ENCODE results near the gene TMEM186.
"Not testable (repeated sequence)": the region's sequence is repeated elsewhere in the genome, so short reads cannot be mapped to it uniquely, and the experiment has no call there.

The TMEM186 gene

DNA sequence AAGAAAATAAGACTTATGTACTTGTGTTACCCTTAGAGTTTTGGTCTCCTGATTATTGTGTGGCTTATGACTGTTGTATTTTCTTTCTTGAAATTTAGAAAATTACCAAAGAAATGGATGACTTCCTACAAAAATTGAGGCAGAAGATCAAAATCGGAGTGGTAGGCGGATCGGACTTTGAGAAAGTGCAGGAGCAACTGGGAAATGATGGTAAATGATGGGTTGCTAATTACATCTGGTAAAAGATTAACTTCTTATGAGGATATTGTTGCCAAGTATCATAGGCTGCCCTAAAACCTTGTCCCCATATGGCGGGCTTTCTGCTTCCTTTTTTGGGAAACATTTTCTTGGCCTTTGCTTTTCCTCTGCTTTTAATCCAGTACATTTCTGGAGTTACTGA is 4.3 kb upstream of the TMEM186 start:
- peaks cover 31% of the 10 kb centered on the region for H3K4me1 Mint-ChIP-seq
- CTCF ChIA-PET, result interaction anchor here (1.2 kb wide), 1 partner anchor 15 kb away, joined by 3 read pairs; no protein-coding TSS in a partner anchor
- H3K9me3 Mint-ChIP-seq, result no peaks in the 10 kb centered on the region
- no peak for DNase-seq
- H3K27ac Mint-ChIP-seq, result no peak overlapping the region
- no peak overlapping the region for H3K4me3 Mint-ChIP-seq
- H3K27me3 Mint-ChIP-seq, result no peaks in the 10 kb centered on the region
- H3K36me3 Mint-ChIP-seq, result peaks cover 42% of the 10 kb centered on the region

DNA sequence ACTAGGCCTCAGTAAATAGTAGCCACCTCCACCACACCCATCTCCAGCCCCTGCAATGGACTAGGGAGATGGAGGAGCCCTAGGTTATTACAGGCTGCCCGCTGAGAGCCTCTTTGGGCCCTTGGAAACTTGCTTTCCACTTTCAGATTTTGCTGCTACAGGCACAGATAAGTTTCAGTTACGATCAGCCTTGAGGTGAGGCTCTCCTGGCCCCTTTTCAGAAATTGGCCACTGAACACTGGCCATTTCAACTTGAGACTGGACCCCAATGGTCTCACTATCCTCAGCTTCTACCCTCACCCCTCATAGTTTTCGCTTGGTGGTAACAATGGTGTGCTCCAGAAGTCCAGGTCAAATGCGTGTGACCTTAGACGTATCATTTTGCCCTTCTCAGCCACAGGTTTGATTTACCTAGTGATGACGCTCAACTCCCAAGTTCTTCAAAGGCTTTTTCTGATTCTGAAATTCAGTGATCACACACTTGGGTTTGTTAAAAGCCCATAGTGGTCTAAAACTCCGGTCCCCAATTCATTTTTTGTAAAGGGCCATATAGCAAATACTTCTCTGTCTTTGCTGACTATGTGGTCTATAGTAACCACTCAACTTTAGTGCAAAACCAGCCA is 1.2 kb upstream of the TMEM186 start:
- peak overlapping the region; percentile 96 for H3K4me3 Mint-ChIP-seq
- H3K9me3 Mint-ChIP-seq, result no peaks in the 10 kb centered on the region
- peaks cover 30% of the 10 kb centered on the region for H3K36me3 Mint-ChIP-seq
- DNase-seq, result no peak
- CTCF ChIA-PET, result interaction anchor here (1.0 kb wide), 1 partner anchor 82 kb away, joined by 5 read pairs; no protein-coding TSS in a partner anchor
- peaks cover 46% of the 10 kb centered on the region for H3K4me1 Mint-ChIP-seq
- H3K27me3 Mint-ChIP-seq, result no peaks in the 10 kb centered on the region
- peak overlapping the region; percentile 80 for H3K27ac Mint-ChIP-seq

DNA sequence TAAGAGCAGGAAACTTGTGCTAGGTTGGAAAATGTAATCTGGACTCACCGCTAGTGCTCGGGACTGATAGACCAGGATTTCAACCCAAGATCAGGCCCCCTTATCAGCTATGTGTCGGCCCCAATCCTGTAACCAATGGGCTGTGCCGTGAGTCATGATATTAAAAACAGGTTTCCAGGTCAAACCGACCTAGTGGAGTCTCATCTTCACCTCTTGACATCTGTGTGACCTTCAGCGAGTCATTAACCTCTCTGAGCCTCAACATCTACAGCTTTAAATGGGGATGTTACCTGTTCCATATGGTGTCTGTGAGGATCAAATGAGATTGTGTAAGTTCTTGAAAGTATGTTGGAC is 712 bp upstream of the TMEM186 start:
- Mint-ChIP-seq H3K36me3 (peaks cover 27% of the 10 kb centered on the region), H3K27ac (peak overlapping the region; percentile 80), H3K4me3 (peak overlapping the region; percentile 96), H3K4me1 (peaks cover 46% of the 10 kb centered on the region), H3K9me3 (no peaks in the 10 kb centered on the region), H3K27me3 (no peaks in the 10 kb centered on the region)
- CTCF ChIA-PET, result interaction anchor here (1.0 kb wide), 1 partner anchor 82 kb away, joined by 5 read pairs; no protein-coding TSS in a partner anchor
- no peak for DNase-seq

DNA sequence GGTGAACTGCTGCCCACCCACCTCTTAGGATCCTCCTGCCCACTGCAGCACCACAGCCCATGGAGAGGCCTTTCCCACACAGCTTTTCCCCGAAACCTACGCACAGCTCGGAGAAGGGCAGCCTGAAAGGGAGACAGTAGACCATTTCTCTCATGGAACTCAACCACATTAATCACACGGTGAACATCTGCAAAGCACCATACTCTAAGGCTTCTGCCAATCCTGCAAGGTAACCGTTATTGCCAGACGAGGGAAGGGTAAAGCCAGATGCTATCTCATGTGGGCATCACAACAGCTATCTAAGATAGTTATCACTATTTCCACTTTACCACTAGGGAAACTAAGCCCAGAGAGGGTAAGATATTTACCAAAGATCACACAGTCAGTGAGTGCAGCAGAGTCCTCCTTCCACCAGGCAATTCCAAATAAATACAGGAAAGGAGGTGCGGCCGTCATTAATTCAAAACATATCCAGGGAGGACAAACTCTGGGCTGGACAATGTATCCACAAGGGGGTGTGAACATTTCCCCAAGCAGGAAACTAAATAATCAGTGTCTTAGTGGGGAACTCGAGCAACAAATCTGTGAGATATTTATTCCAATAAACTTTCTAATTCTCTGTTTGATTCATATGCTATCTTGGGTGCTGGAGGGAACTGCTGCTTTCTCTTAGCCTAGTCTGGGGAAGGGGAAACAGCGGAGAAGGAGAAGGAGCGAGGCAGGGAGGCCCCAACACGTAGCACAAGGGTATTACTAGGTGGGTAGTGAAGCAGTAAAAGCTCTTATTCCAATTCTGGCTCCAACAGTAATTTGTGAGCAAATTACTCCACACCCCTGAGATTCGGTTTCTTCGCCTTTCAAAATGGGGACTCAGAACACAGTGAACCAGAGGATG is 723 bp downstream of the TMEM186 start:
- no peaks in the 10 kb centered on the region for H3K27me3 Mint-ChIP-seq
- peaks cover 14% of the 10 kb centered on the region for H3K36me3 Mint-ChIP-seq
- CTCF ChIA-PET, result interaction anchor here (0.7 to 1.0 kb wide), 2 partner anchors 23 to 237 kb away, joined by 3 to 4 read pairs; no protein-coding TSS in a partner anchor
- H3K4me1 Mint-ChIP-seq, result peaks cover 44% of the 10 kb centered on the region
- peak overlapping the region; percentile 96 for H3K4me3 Mint-ChIP-seq
- no peak for DNase-seq
- H3K9me3 Mint-ChIP-seq, result no peaks in the 10 kb centered on the region
- peak overlapping the region; percentile 80 for H3K27ac Mint-ChIP-seq

DNA sequence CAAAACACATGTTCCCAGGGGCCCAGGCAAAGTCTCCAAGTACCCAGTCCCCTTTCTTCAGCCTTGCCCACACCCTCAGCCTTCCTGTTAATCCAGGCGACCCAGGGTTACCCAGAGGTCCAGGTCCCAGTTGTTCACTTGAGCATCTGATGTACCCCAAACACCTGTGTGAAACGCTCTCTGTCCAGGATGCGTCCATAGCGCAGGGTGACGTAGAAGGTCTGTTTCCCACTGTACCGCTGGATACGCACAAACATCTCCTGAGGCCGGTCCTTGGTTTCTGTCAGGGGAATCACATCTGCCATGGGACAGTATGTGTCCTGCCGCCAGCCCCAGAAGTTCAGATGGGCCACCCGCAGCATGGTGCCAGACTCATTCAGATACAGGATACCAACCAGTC is 1.6 kb downstream of the TMEM186 start:
- H3K27ac Mint-ChIP-seq, result no peak overlapping the region
- H3K27me3 Mint-ChIP-seq, result no peaks in the 10 kb centered on the region
- H3K4me1 Mint-ChIP-seq, result peaks cover 39% of the 10 kb centered on the region
- no peaks in the 10 kb centered on the region for H3K9me3 Mint-ChIP-seq
- DNase-seq, result no peak
- CTCF ChIA-PET, result no interaction called here
- peak overlapping the region; percentile 96 for H3K4me3 Mint-ChIP-seq
- peaks cover 11% of the 10 kb centered on the region for H3K36me3 Mint-ChIP-seq

DNA sequence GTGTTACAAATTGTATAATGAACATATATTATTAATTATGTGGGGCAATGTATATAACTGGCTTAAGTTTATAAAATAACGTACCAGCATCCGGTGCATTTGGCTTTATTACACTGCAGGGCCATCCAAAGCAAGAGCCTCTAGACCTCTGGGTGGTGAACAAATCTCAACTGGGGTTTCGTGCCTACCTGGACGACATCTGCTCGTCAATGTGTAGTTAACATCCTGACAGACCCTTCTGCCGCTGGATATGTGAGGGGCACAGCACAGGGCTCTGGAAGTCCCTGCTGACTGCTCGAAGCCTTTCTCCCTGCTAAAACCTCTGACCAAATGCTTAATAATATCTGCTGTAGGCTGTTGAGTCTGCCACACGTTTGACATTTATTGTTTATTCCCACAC is 2.3 kb downstream of the TMEM186 start:
- peaks cover 11% of the 10 kb centered on the region for H3K36me3 Mint-ChIP-seq
- no peak overlapping the region for H3K27ac Mint-ChIP-seq
- no peaks in the 10 kb centered on the region for H3K27me3 Mint-ChIP-seq
- no peak for DNase-seq
- CTCF ChIA-PET, result no interaction called here
- peaks cover 39% of the 10 kb centered on the region for H3K4me1 Mint-ChIP-seq
- H3K4me3 Mint-ChIP-seq, result no peak overlapping the region
- no peaks in the 10 kb centered on the region for H3K9me3 Mint-ChIP-seq

DNA sequence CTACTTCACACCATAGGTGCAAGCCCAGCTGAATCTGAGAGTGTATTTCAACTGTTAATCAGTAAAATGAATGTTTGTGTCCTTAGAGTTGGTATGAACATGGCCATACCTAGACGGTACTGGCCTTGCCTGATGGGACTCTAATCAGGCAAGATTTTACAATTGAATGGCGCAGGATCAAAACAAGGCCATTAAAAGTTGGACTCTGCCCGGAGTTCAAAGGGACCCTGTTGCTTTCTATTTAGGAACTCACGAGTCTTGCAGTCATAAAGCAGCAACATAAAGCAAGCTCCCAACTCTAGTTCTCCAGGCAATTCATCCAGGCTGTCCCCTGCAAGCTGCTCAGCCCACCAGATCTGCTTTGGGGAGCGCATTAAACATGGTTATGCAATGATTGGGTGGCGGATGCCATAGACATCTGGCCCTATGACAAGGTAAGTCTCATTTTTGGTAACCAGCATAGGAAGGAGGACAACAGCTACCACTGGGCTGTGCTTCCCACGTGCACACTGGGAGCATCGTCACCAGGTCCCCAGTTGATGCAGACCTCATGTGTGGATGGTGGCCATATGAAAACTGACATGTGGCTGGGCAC is 8.8 kb downstream of the TMEM186 start:
- Mint-ChIP-seq H3K27me3 (no peaks in the 10 kb centered on the region), H3K4me3 (no peak overlapping the region), H3K4me1 (peaks cover 2% of the 10 kb centered on the region), H3K9me3 (no peaks in the 10 kb centered on the region), H3K27ac (no peak overlapping the region), H3K36me3 (no peaks in the 10 kb centered on the region)
- CTCF ChIA-PET, result no interaction called here
- no peak for DNase-seq

DNA sequence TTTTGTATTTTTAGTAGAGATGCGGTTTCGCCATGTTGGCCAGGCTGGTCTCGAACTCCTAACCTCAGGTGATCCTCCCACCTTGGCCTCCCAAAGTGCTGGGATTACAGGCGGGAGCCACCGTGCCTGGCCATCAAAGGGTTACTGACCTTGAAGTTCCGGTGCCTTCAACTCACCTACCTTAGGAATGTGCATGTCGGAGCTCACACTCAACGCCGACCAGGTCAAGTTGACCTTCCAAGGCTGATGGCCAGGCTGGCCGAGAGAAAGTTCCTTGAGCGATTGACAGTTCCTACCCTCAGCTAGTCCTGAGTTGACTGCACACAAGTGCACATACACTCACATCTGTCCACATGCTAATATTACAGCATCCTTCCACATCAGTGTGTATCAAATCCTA is 11.1 kb downstream of the TMEM186 start:
- H3K27ac Mint-ChIP-seq, H3K36me3 Mint-ChIP-seq, H3K4me3 Mint-ChIP-seq, DNase-seq, CTCF ChIA-PET, H3K4me1 Mint-ChIP-seq, H3K9me3 Mint-ChIP-seq, H3K27me3 Mint-ChIP-seq: not testable (repeated sequence)

DNA sequence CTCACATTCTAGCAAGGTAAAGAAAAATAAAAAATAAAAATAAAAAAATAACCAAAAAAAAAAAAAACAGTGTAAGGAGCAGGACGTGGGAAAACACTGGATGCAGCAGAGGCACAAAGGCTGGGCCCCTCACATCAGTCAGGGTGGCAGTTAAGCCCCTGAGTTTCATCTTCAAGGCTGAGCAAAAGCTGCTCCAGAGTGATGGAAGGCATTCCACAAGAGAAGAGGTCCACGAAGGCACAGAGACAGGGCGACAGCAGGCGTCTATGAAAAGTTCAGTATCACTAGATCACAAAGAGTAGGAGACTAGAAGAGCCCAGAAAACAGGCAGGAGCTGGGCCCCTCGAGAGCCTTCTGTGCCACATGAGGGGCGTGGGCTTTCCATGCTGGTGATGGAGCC is 12.0 kb downstream of the TMEM186 start:
- no peaks in the 10 kb centered on the region for H3K36me3 Mint-ChIP-seq
- no peaks in the 10 kb centered on the region for H3K4me1 Mint-ChIP-seq
- no peak for DNase-seq
- H3K9me3 Mint-ChIP-seq, result no peaks in the 10 kb centered on the region
- H3K4me3 Mint-ChIP-seq, result no peak overlapping the region
- CTCF ChIA-PET, result no interaction called here
- no peak overlapping the region for H3K27ac Mint-ChIP-seq
- no peaks in the 10 kb centered on the region for H3K27me3 Mint-ChIP-seq

DNA sequence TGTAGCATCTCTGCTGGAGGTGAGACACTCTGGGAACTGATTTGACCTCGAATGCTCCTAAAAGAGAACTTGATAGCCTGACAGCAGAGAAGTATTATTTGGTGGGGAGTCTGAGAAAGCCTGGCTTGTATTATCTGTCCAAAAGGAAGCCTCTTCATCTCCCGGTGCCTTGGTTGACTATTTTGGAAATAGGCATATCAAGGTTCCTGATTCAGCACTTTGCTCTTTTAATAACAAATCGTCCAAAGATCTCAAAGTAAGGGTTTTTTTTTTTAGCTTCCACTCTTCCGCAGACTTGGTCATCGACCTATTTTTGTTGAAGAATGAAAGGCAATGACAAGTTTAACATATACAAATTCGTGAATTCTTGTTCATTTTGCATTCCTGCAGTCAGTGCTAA is 14.8 kb downstream of the TMEM186 start:
- H3K36me3 Mint-ChIP-seq, result no peaks in the 10 kb centered on the region
- H3K9me3 Mint-ChIP-seq, result no peaks in the 10 kb centered on the region
- H3K27ac Mint-ChIP-seq, result peak overlapping the region; percentile 15
- DNase-seq, result no peak
- no peak overlapping the region for H3K4me3 Mint-ChIP-seq
- no peaks in the 10 kb centered on the region for H3K27me3 Mint-ChIP-seq
- H3K4me1 Mint-ChIP-seq, result no peaks in the 10 kb centered on the region
- CTCF ChIA-PET, result no interaction called here

DNA sequence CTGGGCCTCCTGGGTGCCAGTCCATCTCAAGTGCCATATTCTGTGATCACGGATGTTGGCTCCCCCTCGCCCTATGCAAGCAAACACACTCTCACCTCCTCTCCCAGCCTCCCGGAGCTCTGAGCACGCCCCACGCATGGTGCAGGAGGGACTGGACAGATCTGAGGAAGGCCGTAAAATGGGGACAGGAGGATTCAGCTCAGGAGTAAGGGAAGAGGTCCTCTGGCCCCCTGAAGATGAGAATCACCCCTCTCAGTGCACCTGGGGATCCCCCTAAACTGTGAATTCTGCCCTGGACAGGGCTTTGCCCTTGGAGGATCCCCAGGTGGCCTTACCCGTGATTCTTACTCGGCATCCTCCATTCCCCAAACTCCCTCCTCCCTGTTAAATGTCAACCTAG is 15.6 kb downstream of the TMEM186 start:
- Mint-ChIP-seq H3K36me3 (no peaks in the 10 kb centered on the region), H3K4me1 (no peaks in the 10 kb centered on the region), H3K27ac (no peak overlapping the region), H3K9me3 (no peaks in the 10 kb centered on the region), H3K4me3 (no peak overlapping the region), H3K27me3 (no peaks in the 10 kb centered on the region)
- DNase-seq, result no peak
- CTCF ChIA-PET, result no interaction called here

DNA sequence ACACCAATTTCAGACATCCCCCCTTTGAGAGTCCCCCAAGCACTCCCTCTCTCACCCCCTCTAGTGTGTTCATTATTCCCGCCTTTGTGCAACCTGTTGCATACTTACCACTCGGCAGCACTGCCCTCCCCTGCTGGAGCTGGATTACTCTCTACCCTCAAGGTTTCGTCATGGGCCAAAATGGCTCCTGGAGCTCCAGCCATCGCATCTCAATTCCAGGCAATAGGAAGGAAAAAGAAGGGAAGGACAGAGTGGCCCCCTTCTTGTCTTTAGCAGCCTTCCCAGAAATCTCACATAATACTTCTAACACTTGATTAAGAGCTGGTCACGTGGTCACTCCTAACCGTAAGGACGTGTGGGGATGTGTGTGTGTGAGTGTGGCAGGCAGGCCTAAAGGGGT is 20.2 kb downstream of the TMEM186 start:
- Mint-ChIP-seq H3K9me3 (no peaks in the 10 kb centered on the region), H3K27me3 (no peaks in the 10 kb centered on the region), H3K4me3 (no peak overlapping the region), H3K27ac (no peak overlapping the region), H3K4me1 (no peaks in the 10 kb centered on the region), H3K36me3 (no peaks in the 10 kb centered on the region)
- DNase-seq, result no peak
- CTCF ChIA-PET, result interaction anchor here (0.7 kb wide), 1 partner anchor 360 kb away, joined by 3 read pairs; no protein-coding TSS in a partner anchor

DNA sequence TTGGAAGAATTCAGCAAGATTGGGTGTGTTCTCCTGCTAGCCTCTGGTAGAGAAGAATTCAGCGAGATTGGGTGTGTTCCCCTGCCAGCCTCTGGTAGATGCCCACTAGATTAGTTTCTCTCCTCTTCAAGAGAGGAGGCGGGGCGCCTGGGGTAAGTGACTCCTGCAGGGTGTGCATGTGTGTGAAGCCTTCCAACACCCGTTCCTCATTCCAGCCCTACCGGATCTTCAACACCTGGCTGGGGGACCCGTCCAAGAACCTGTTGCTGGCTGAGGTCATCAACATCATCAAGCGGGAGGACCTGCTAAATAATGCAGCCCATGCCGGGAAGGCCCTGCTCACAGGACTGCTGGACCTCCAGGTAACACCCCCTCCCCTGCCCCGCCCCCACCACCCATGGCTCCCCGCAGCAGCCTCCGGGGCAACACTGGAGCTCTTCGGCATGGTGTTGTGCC is 21.3 kb downstream of the TMEM186 start:
- CTCF ChIA-PET, result interaction anchor here (0.7 kb wide), 1 partner anchor 361 kb away, joined by 3 read pairs; no protein-coding TSS in a partner anchor
- Mint-ChIP-seq H3K36me3 (no peaks in the 10 kb centered on the region), H3K9me3 (no peaks in the 10 kb centered on the region), H3K4me3 (no peak overlapping the region), H3K27ac (no peak overlapping the region), H3K27me3 (no peaks in the 10 kb centered on the region), H3K4me1 (no peaks in the 10 kb centered on the region)
- DNase-seq, result no peak

DNA sequence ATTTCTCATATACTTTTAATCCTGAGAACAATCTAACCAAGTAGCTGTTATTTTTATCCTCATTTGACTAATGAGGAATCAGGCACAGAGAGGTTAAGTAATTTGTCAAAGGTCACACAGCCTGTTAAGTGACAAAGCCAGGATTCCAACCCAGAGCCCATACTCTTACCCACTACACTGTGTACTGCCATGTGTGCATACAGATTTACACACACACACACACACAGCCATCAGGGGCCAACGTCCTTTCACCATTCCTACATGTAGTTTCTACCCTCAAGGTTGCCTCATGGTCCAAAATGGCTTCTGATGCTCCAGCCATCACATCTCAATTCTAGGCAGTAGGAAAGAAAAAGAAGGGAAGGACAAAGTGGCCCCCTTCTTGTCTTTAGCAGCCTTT is 22.1 kb downstream of the TMEM186 start:
- Mint-ChIP-seq H3K4me1 (no peaks in the 10 kb centered on the region), H3K4me3 (no peak overlapping the region), H3K27me3 (no peaks in the 10 kb centered on the region), H3K36me3 (no peaks in the 10 kb centered on the region), H3K9me3 (no peaks in the 10 kb centered on the region), H3K27ac (no peak overlapping the region)
- CTCF ChIA-PET, result no interaction called here
- no peak for DNase-seq

Measured in activated naive CD4-positive, alpha-beta T cell treated with anti-CD3 and anti-CD28 coated beads, Interleukin-2, amount 10 ng/mL, durations not matched to agents 7 days and 5 days (primary cell).